Measurements from ENCODE around the gene FRMD7. TPM values are rescaled to one million over a fixed set of nuclear protein-coding genes. Genes with fewer than 3 reads are reported as not detected.

The FRMD7 gene
- total and polyA plus RNA-seq, 12 donors = 0.07 to 0.50 (median 0.31) TPM; not detected in 6

DNA sequence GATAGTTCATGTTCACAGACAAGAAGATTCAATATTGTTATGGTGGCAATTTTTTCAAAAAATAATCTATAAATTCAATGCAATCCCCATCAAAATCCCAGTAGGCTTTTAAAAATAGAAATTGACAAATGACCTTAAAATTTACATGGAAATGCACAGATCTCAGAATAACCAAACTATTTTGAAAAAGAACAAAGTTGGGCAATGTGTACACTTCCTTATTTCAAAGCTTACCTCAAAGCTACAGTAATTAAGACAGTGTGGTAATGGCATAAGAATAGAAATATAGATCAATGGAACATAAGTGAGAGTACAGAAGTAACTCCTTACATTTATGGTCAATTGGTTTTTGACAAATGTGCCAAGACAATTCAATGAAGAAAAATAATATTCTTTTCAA is 39.0 kb downstream of the FRMD7 start:
- DNase-seq = no peak
- Histone ChIP-seq H3K9me3 (no peaks in the 10 kb centered on the region), H3K36me3 (no peaks in the 10 kb centered on the region), H3K4me3 (no peak overlapping the region), H3K4me1 (no peaks in the 10 kb centered on the region), H3K27me3 (peaks cover 0 to 82% (median 0%) of the 10 kb centered on the region in 7 donors), H3K27ac (no peak overlapping the region)
- intact Hi-C loops (cut with DNase I) = loop anchor here in 1 of 10 donors (10.0 kb wide), 1 partner anchor 244 kb away; no protein-coding TSS in a partner anchor
- TF ChIP-seq, protein P1, sequence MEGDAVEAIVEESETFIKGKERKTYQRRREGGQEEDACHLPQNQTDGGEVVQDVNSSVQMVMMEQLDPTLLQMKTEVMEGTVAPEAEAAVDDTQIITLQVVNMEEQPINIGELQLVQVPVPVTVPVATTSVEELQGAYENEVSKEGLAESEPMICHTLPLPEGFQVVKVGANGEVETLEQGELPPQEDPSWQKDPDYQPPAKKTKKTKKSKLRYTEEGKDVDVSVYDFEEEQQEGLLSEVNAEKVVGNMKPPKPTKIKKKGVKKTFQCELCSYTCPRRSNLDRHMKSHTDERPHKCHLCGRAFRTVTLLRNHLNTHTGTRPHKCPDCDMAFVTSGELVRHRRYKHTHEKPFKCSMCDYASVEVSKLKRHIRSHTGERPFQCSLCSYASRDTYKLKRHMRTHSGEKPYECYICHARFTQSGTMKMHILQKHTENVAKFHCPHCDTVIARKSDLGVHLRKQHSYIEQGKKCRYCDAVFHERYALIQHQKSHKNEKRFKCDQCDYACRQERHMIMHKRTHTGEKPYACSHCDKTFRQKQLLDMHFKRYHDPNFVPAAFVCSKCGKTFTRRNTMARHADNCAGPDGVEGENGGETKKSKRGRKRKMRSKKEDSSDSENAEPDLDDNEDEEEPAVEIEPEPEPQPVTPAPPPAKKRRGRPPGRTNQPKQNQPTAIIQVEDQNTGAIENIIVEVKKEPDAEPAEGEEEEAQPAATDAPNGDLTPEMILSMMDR (IDR thresholded peaks at IDR 0.05) = no peak
- ATAC-seq = no peak

DNA sequence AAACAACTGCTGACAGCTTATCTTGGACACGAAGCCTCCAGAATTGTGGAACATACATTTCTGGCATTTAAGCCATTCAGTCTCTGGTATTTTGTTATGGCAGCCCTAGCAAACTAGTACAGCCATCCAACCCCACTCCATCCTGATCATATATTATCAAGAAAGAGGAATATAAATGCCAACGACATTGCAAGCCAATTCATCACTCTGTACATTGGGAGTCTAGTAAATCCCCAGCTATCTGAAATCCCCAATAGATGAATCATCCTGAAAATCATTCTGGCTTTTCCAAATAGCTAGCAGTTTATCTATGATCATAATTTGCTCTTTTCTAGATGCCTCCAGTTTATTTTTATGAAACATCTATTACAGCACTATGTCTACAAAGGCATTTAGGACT is 41.1 kb downstream of the FRMD7 start:
- H3K4me3 ChIP-seq = no peak overlapping the region
- H3K9me3 ChIP-seq = no peaks in the 10 kb centered on the region
- intact Hi-C loops (cut with DNase I) = loop anchor here in 1 of 10 donors (10.0 kb wide), 1 partner anchor 242 kb away; no protein-coding TSS in a partner anchor
- H3K4me1 ChIP-seq = no peaks in the 10 kb centered on the region
- no peaks in the 10 kb centered on the region for H3K36me3 ChIP-seq
- 38 to 48% methylated on average over 2 of the region's 2 CpGs for WGBS, 2 donors
- H3K27me3 ChIP-seq = peaks cover 0 to 97% (median 0%) of the 10 kb centered on the region in 7 donors
- no peak overlapping the region for H3K27ac ChIP-seq
- ATAC-seq = no peak
- TF ChIP-seq, protein P1 (IDR thresholded peaks at IDR 0.05) = no peak
- DNase-seq = no peak

DNA sequence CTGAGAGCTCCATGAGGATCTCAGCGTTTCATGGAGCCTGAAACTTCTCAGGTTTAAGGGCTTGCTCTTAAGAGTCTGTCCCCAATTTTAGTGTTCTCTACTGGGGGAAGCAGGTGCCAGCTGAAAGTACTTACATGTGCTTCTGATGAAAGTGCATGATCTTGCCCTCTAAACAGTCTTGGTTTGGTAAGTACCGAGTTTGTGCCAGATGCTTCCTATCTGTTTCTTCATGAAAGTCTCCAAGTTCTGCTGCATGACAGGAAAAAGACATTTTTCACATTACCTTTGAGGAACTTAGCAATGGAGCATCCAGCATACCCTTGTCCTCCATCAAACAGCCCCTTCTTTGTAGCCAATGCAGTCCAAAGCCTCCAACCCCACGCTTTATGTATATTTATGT is 42.0 kb downstream of the FRMD7 start:
- ATAC-seq = no peak
- H3K27me3 ChIP-seq = peaks cover 0 to 94% (median 0%) of the 10 kb centered on the region in 7 donors
- H3K36me3 ChIP-seq = no peaks in the 10 kb centered on the region
- H3K4me1 ChIP-seq = no peaks in the 10 kb centered on the region
- H3K27ac ChIP-seq = no peak overlapping the region
- intact Hi-C loops (cut with DNase I) = loop anchor here in 1 of 10 donors (10.0 kb wide), 1 partner anchor 241 kb away; no protein-coding TSS in a partner anchor
- TF ChIP-seq, protein P1 (IDR thresholded peaks at IDR 0.05) = no peak
- H3K9me3 ChIP-seq = no peaks in the 10 kb centered on the region
- WGBS, 2 donors = 38 to 50% methylated on average over 3 of the region's 3 CpGs
- no peak for DNase-seq
- H3K4me3 ChIP-seq = no peak overlapping the region

DNA sequence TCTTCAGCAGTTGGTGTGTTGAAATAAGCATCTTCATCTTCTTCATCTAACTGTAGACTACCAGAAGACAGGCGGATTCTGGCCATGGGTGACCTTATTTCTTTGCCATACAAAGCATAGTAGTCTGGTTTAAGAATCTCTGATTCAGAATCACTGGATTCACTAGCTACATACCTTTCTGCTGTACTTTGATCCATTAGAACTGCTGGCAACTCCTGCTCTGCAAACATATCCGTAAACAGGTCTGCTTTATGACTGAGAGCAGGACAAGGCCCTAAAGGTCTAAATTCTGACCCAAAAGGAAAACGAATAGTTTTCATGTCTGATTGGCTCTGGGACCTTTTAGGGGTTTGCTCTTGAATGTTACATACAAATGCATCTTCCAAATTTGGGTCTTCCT is 49.9 kb downstream of the FRMD7 start:
- Histone ChIP-seq H3K4me3 (no peak overlapping the region), H3K9me3 (no peaks in the 10 kb centered on the region), H3K27ac (no peak overlapping the region), H3K27me3 (peaks cover 0 to 69% (median 0%) of the 10 kb centered on the region in 7 donors), H3K36me3 (peaks cover 0 to 5% (median 0%) of the 10 kb centered on the region in 9 donors), H3K4me1 (no peaks in the 10 kb centered on the region)
- no peak for DNase-seq
- intact Hi-C loops (cut with DNase I) = loop anchor here in 1 of 10 donors (10.0 kb wide), 1 partner anchor 233 kb away; no protein-coding TSS in a partner anchor
- 95 to 96% methylated on average over 3 of the region's 3 CpGs for WGBS, 2 donors
- ATAC-seq = no peak
- TF ChIP-seq, protein P1 (IDR thresholded peaks at IDR 0.05) = no peak
